ENCODE data around the gene SIRT2.

The SIRT2 gene

GRCh38 chr19:38919837-38920601 lies 20.6 kb upstream of the SIRT2 start:
- no peak for DNase-seq

- no peak for DNase-seq
Observed at GRCh38 chr19:38918526-38918925, 19.1 kb upstream of the SIRT2 start.

GRCh38 chr19:38917921-38918491 lies 18.6 kb upstream of the SIRT2 start:
- peak; percentile 50 for DNase-seq

- no peak for DNase-seq
Observed at GRCh38 chr19:38917516-38917915, 18.1 kb upstream of the SIRT2 start.

- no peak for DNase-seq
Observed at GRCh38 chr19:38915329-38916321, 16.2 kb upstream of the SIRT2 start.

GRCh38 chr19:38913958-38914357 lies 14.5 kb upstream of the SIRT2 start:
- DNase-seq, result no peak

- peak; percentile 72 for DNase-seq
Observed at GRCh38 chr19:38912600-38913514, 13.4 kb upstream of the SIRT2 start.

- no peak for DNase-seq
Observed at GRCh38 chr19:38911388-38912001, 12.1 kb upstream of the SIRT2 start.

- DNase-seq, result no peak
Observed at GRCh38 chr19:38910488-38910887, 11.1 kb upstream of the SIRT2 start.

GRCh38 chr19:38908911-38909310 lies 9.5 kb upstream of the SIRT2 start:
- no peak for DNase-seq

- DNase-seq, result no peak
Observed at GRCh38 chr19:38907670-38908069, 8.3 kb upstream of the SIRT2 start.

GRCh38 chr19:38907227-38907626 lies 7.8 kb upstream of the SIRT2 start:
- no peak for DNase-seq

GRCh38 chr19:38905620-38906019 lies 6.2 kb upstream of the SIRT2 start:
- no peak for DNase-seq

GRCh38 chr19:38904581-38905539 lies 5.4 kb upstream of the SIRT2 start:
- no peak for DNase-seq

- no peak for DNase-seq
Observed at GRCh38 chr19:38901683-38902082, 2.3 kb upstream of the SIRT2 start.

- no peak for DNase-seq
Observed at GRCh38 chr19:38900743-38901190, 1.3 kb upstream of the SIRT2 start.

GRCh38 chr19:38900202-38900629 lies 798 bp upstream of the SIRT2 start:
- DNase-seq, result no peak

- peak; percentile 33 for DNase-seq
Observed at GRCh38 chr19:38898788-38899446, 501 bp downstream of the SIRT2 start.

GRCh38 chr19:38894968-38895367 lies 4.5 kb downstream of the SIRT2 start:
- DNase-seq, result no peak

GRCh38 chr19:38893341-38893771 lies 6.1 kb downstream of the SIRT2 start:
- no peak for DNase-seq

Measured in hematopoietic multipotent progenitor cell treated with erythropoietin and hydrocortisone succinate and interleukin-3 and kit ligand, for 4 days (in vitro differentiated cells).